Muscle of back (tissue), 11 donors: ENCODE results near the gene SPATA3. TPM values are rescaled to one million over a fixed set of nuclear protein-coding genes. Genes with fewer than 3 reads are reported as not detected.
"Not testable (repeated sequence)": the region's sequence is repeated elsewhere in the genome, so short reads cannot be mapped to it uniquely, and the experiment has no call there.

ENCODE experiments used
- DNase-seq, 3 donors: peaks; one replicate each; pipeline versions ENCODE4 v3.0.0 to v3.0.0-alpha.2; 2013
- polyA plus RNA-seq, 10 donors: library from polyadenylated mRNA; unstranded; fragments of 120-200 nt; gene quantifications; one replicate each; pipeline ENCODE4 v1.2.1, GENCODE V29; 2013; ENCODE audit not compliant: insufficient read length in 10 of 10

Gene SPATA3
- polyA plus RNA-seq, 10 donors = not detected

GRCh38 chr2:230968314-230968713 lies 27.6 kb upstream of the SPATA3 start:
- DNase-seq = not testable (repeated sequence)

- DNase-seq = no peak
These were observed 26.8 kb upstream of the SPATA3 start for GRCh38 chr2:230968921-230969658.

- DNase-seq = no peak
These were observed 26.3 kb upstream of the SPATA3 start for GRCh38 chr2:230969659-230970015.

GRCh38 chr2:230972046-230972445 lies 23.9 kb upstream of the SPATA3 start:
- DNase-seq = no peak

- DNase-seq = peak in 1 of 3 donors; percentile 9
These were observed 21.6 kb upstream of the SPATA3 start for GRCh38 chr2:230974096-230974913.

- no peak for DNase-seq
These were observed 20.0 kb upstream of the SPATA3 start for GRCh38 chr2:230975927-230976326.

GRCh38 chr2:230976671-230977171 lies 19.2 kb upstream of the SPATA3 start:
- DNase-seq = no peak

- DNase-seq = no peak
These were observed 15.5 kb upstream of the SPATA3 start for GRCh38 chr2:230980468-230980867.

GRCh38 chr2:230981704-230982103 lies 14.2 kb upstream of the SPATA3 start:
- no peak for DNase-seq

- no peak for DNase-seq
These were observed 13.8 kb upstream of the SPATA3 start for GRCh38 chr2:230982126-230982525.

- DNase-seq = no peak
These were observed 13.4 kb upstream of the SPATA3 start for GRCh38 chr2:230982528-230982927.

- DNase-seq = no peak
These were observed 12.4 kb upstream of the SPATA3 start for GRCh38 chr2:230983566-230983965.

GRCh38 chr2:230984393-230985220 lies 11.3 kb upstream of the SPATA3 start:
- no peak for DNase-seq

- no peak for DNase-seq
These were observed 10.2 kb upstream of the SPATA3 start for GRCh38 chr2:230985519-230986231.

GRCh38 chr2:230986520-230987136 lies 9.3 kb upstream of the SPATA3 start:
- no peak for DNase-seq

GRCh38 chr2:230987137-230988020 lies 8.5 kb upstream of the SPATA3 start:
- DNase-seq = peak; percentile 56 to 85 (median 78)

- no peak for DNase-seq
These were observed 6.2 kb upstream of the SPATA3 start for GRCh38 chr2:230989731-230990130.

- DNase-seq = no peak
These were observed 5.6 kb upstream of the SPATA3 start for GRCh38 chr2:230990131-230990898.

- DNase-seq = no peak
These were observed 5.1 kb upstream of the SPATA3 start for GRCh38 chr2:230990899-230991150.
